ENCODE data around the gene INTS7.

DNA sequence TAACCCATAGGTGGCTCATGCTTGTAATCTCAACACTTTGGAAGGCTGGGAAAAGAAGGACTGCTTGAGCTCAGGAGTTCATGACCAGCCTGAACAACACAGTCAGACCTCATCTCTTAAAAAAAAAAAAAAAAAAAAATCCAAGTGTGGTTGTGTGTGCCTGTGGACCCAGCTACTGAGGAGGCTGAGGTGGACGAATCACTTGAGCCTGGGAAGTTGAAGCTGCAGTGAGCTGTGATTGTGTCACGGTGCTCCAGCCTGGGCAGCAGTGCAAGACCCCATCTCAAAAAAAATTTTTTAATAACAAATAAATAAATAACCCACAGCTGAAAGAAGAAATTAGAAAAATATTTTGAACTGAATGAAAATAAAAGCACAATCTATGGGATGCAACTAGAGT, 13.8 kb downstream of the INTS7 start:
- TF ChIP-seq, protein P1, sequence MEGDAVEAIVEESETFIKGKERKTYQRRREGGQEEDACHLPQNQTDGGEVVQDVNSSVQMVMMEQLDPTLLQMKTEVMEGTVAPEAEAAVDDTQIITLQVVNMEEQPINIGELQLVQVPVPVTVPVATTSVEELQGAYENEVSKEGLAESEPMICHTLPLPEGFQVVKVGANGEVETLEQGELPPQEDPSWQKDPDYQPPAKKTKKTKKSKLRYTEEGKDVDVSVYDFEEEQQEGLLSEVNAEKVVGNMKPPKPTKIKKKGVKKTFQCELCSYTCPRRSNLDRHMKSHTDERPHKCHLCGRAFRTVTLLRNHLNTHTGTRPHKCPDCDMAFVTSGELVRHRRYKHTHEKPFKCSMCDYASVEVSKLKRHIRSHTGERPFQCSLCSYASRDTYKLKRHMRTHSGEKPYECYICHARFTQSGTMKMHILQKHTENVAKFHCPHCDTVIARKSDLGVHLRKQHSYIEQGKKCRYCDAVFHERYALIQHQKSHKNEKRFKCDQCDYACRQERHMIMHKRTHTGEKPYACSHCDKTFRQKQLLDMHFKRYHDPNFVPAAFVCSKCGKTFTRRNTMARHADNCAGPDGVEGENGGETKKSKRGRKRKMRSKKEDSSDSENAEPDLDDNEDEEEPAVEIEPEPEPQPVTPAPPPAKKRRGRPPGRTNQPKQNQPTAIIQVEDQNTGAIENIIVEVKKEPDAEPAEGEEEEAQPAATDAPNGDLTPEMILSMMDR (conservative IDR thresholded peaks at IDR 0.05; ENCODE audit: low read depth, low read length): no peak
- TF ChIP-seq EZH2phosphoT487 (IDR thresholded peaks at IDR 0.05; ENCODE audit: borderline replicate concordance, low read length): no peak
